GM23248 (cell line): ENCODE results near the gene MAGIX. TPM values are rescaled to one million over a fixed set of nuclear protein-coding genes. Genes with fewer than 3 reads are reported as not detected.
"Not testable (repeated sequence)": the region's sequence is repeated elsewhere in the genome, so short reads cannot be mapped to it uniquely, and the experiment has no call there.

ENCODE experiments used
- DNase-seq: peaks from one replicate; pipeline ENCODE4 v3.0.0-alpha.2; 2015
- H2AFZ ChIP-seq: fragments of 200-600 bp; sonication (generic); 2 replicates; pipeline ENCODE4 v1.6.1; 2016; ENCODE audit warnings: antibody characterized with exemption
- H3F3A ChIP-seq: fragments of 200-600 bp; sonication (generic); 2 replicates; pipeline ENCODE4 v1.6.1; 2016; ENCODE audit warnings: mild to moderate bottlenecking, antibody characterized with exemption, mixed run types; ENCODE audit not compliant: insufficient read depth
- H3K27ac ChIP-seq: fragments of 200-600 bp; sonication (generic); 2 replicates; pipeline ENCODE4 v1.5.1; 2016; ENCODE audit warnings: mild to moderate bottlenecking
- H3K27me3 ChIP-seq: fragments of 200-600 bp; sonication (generic); replicated peaks from 2 replicates; pipeline ENCODE4 v1.6.1; 2016; ENCODE audit warnings: mild to moderate bottlenecking; ENCODE audit not compliant: insufficient read depth
- H3K36me3 ChIP-seq: fragments of 200-600 bp; sonication (generic); 2 replicates; pipeline ENCODE4 v1.6.1; 2016; ENCODE audit warnings: low read depth, mild to moderate bottlenecking
- H3K4me1 ChIP-seq: fragments of 200-600 bp; sonication (generic); 2 replicates; pipeline ENCODE4 v1.6.1; 2016; ENCODE audit warnings: mild to moderate bottlenecking; ENCODE audit not compliant: insufficient read depth
- H3K4me2 ChIP-seq: fragments of 200-600 bp; sonication (generic); one replicate; pipeline ENCODE4 v1.6.1; 2016; ENCODE audit warnings: mild to moderate bottlenecking; ENCODE audit not compliant: unreplicated experiment
- H3K4me3 ChIP-seq: fragments of 200-600 bp; sonication (generic); 2 replicates; pipeline ENCODE4 v1.5.1; 2016; ENCODE audit warnings: mild to moderate bottlenecking
- H3K79me2 ChIP-seq: fragments of 200-600 bp; sonication (generic); 2 replicates; pipeline ENCODE4 v1.6.1; 2016; ENCODE audit warnings: mild to moderate bottlenecking; ENCODE audit not compliant: insufficient read depth
- H3K9ac ChIP-seq: fragments of 200-600 bp; sonication (generic); 2 replicates; pipeline ENCODE4 v1.6.1; 2016; ENCODE audit warnings: mild to moderate bottlenecking
- H3K9me2 ChIP-seq: fragments of 200-600 bp; sonication (generic); 2 replicates; pipeline ENCODE4 v1.6.1; 2016; ENCODE audit warnings: mixed run types, mild to moderate bottlenecking, moderate library complexity; ENCODE audit not compliant: insufficient read depth
- H3K9me3 ChIP-seq: fragments of 200-600 bp; sonication (generic); one replicate; pipeline ENCODE4 v1.6.1; 2017; ENCODE audit warnings: low read depth
- H4K20me1 ChIP-seq: fragments of 200-600 bp; sonication (generic); 2 replicates; pipeline ENCODE4 v1.6.0; 2016; ENCODE audit not compliant: insufficient read depth
- EZH2 ChIP-seq: fragments of 200-600 bp; sonication (generic); IDR thresholded peaks from 2 replicates; pipeline ENCODE4 v1.6.1; 2018; ENCODE audit warnings: antibody characterized with exemption, mild to moderate bottlenecking; ENCODE audit not compliant: insufficient read depth, poor library complexity, severe bottlenecking
- EZH2phosphoT487 ChIP-seq: fragments of 200-600 bp; sonication (generic); IDR thresholded peaks from 2 replicates; pipeline ENCODE4 v1.6.1; 2018; ENCODE audit warnings: antibody characterized with exemption, moderate library complexity, mild to moderate bottlenecking, low read depth; ENCODE audit not compliant: insufficient read depth
- WGBS, 2 experiments: methylation state at CpG; one replicate each; pipeline ENCODE4 v1.1.6; 2015 to 2017; ENCODE audit warnings: low lambda C conversion rate in 2 of 2, low coverage in 1 of 2; ENCODE audit errors: missing lambda C conversion rate in 2 of 2; 5-methylcytosine and 5-hydroxymethylcytosine counted together
- in situ Hi-C: fragments of 300-500 bp; cut with MboI; formaldehyde crosslinking; loops from 2 replicates; pipeline ENCODE4 v1.15.0; 2020
- polyA plus RNA-seq: library from polyadenylated mRNA; unstranded; fragments of >200 nt; fragmentation: Nextera tagmentation; extraction: Ambion mirVana; gene quantifications from 2 replicates; pipeline ENCODE4 v1.2.1, GENCODE V29; 2016
- total RNA-seq: library from RNA; depleted of rRNA; stranded (reverse); fragments of >200 nt; shearing (Covaris generic); gene quantifications from 2 replicates; pipeline ENCODE4 v1.2.3, GENCODE V29; 2014

Gene MAGIX
- total and polyA plus RNA-seq, 2 experiments from 2014 or later = 1.5 to 8.0 TPM

GRCh38 chrX:49147936-49148335 is 14.6 kb upstream of the MAGIX start:
- Histone ChIP-seq H2AFZ (no peak overlapping the region), H3K36me3 (no peaks in the 10 kb centered on the region), H3K4me3 (no peak overlapping the region), H3K9ac (no peak overlapping the region), H3K27ac (no peak overlapping the region), H3K27me3 (no peaks in the 10 kb centered on the region), H3K4me1 (no peaks in the 10 kb centered on the region), H3F3A (no peaks in the 10 kb centered on the region), H3K4me2 (no peak overlapping the region), H3K9me2 (no peaks in the 10 kb centered on the region), H3K79me2 (no peaks in the 10 kb centered on the region), H3K9me3 (no peaks in the 10 kb centered on the region), H4K20me1 (no peaks in the 10 kb centered on the region)
- in situ Hi-C loops = no loop called here
- no peak for DNase-seq
- WGBS, 2 experiments = 87 to 93% methylated on average over 11 to 13 of the region's 13 CpGs
- TF ChIP-seq EZH2 (no peak), EZH2phosphoT487 (no peak)

GRCh38 chrX:49148390-49149100 is 14.0 kb upstream of the MAGIX start:
- H2AFZ ChIP-seq = not testable (repeated sequence)

GRCh38 chrX:49149291-49149690 is 13.3 kb upstream of the MAGIX start:
- in situ Hi-C loops, H3F3A ChIP-seq, H3K9me2 ChIP-seq, H4K20me1 ChIP-seq, H2AFZ ChIP-seq, H3K4me3 ChIP-seq, H3K27ac ChIP-seq, H3K36me3 ChIP-seq, H3K27me3 ChIP-seq, DNase-seq, H3K79me2 ChIP-seq, H3K9ac ChIP-seq, H3K4me2 ChIP-seq, H3K4me1 ChIP-seq, H3K9me3 ChIP-seq: not testable (repeated sequence)
- WGBS, 2 experiments = 90 to 93% methylated on average over 8 to 14 of the region's 14 CpGs

More at GRCh38 chrX:49148390-49149100, 14.0 kb upstream of the MAGIX start:
- in situ Hi-C loops, H3F3A ChIP-seq, DNase-seq, H3K27me3 ChIP-seq, H4K20me1 ChIP-seq, H3K4me3 ChIP-seq, H3K9me2 ChIP-seq, H3K27ac ChIP-seq, H3K9ac ChIP-seq, H3K4me2 ChIP-seq, H3K9me3 ChIP-seq, H3K36me3 ChIP-seq, H3K4me1 ChIP-seq, H3K79me2 ChIP-seq: not testable (repeated sequence)
- 85 to 93% methylated on average over 13 to 21 of the region's 21 CpGs for WGBS, 2 experiments

GRCh38 chrX:49153467-49153866 is 9.1 kb upstream of the MAGIX start:
- no peak overlapping the region for H3K9ac ChIP-seq
- in situ Hi-C loops = no loop called here
- TF ChIP-seq EZH2 (no peak), EZH2phosphoT487 (no peak)
- H3K36me3 ChIP-seq = no peaks in the 10 kb centered on the region
- H2AFZ ChIP-seq = no peak overlapping the region
- 93 to 95% methylated on average over 1 of the region's 1 CpG for whole genome bisulfite sequencing, 2 experiments
- no peak overlapping the region for H3K27ac ChIP-seq
- H3K79me2 ChIP-seq = no peaks in the 10 kb centered on the region
- no peak for DNase-seq
- no peaks in the 10 kb centered on the region for H3F3A ChIP-seq
- H3K9me2 ChIP-seq = no peaks in the 10 kb centered on the region
- no peaks in the 10 kb centered on the region for H4K20me1 ChIP-seq
- H3K4me1 ChIP-seq = peaks cover 4% of the 10 kb centered on the region; the same call in 1 of the 2 replicates
- no peak overlapping the region for H3K4me2 ChIP-seq
- no peaks in the 10 kb centered on the region for H3K27me3 ChIP-seq
- H3K9me3 ChIP-seq = no peaks in the 10 kb centered on the region
- H3K4me3 ChIP-seq = no peak overlapping the region
